Memory B cell (primary cell): ENCODE results near the gene NLK.
A peak's percentile ranks its signal among the peaks of the same experiment; 100 is the strongest.
"Not testable (repeated sequence)": the region's sequence is repeated elsewhere in the genome, so short reads cannot be mapped to it uniquely, and the experiment has no call there.

Experiments
- ATAC-seq: fragments of 150-1000 bp; cut with Tn5 transposase; 2 replicates; pipeline ENCODE4 v1.10.0; 2021; ENCODE audit warnings: low read depth, mild to moderate bottlenecking, moderate library complexity
- DNase-seq, 2 donors: peaks; one replicate each; pipeline ENCODE4 v3.0.0; 2022; ENCODE audit warnings: low spot score in 2 of 2
- H3K27ac Mint-ChIP-seq: one replicate; pipeline ENCODE4 v1.8.0; 2022; ENCODE audit warnings: mild to moderate bottlenecking, moderate library complexity, mixed read lengths
- H3K27me3 Mint-ChIP-seq: one replicate; pipeline ENCODE4 v1.8.0; 2022; ENCODE audit warnings: mixed read lengths
- H3K36me3 Mint-ChIP-seq: one replicate; pipeline ENCODE4 v1.8.0; 2022; ENCODE audit warnings: mild to moderate bottlenecking, mixed read lengths
- H3K4me1 Mint-ChIP-seq: one replicate; pipeline ENCODE4 v1.8.0; 2022; ENCODE audit warnings: mixed read lengths
- H3K4me3 Mint-ChIP-seq: one replicate; pipeline ENCODE4 v1.8.0; 2022; ENCODE audit warnings: mild to moderate bottlenecking, moderate library complexity, mixed read lengths
- H3K9me3 Mint-ChIP-seq: one replicate; pipeline ENCODE4 v1.8.0; 2022; ENCODE audit warnings: mixed read lengths

NLK gene

GRCh38 chr17:28204244-28204643 lies 161.8 kb downstream of the NLK start:
- Mint-ChIP-seq H3K4me1 (no peaks in the 10 kb centered on the region), H3K27ac (no peak overlapping the region), H3K36me3 (peaks cover 3% of the 10 kb centered on the region), H3K27me3 (peaks cover 3% of the 10 kb centered on the region), H3K9me3 (no peaks in the 10 kb centered on the region), H3K4me3 (no peak overlapping the region)
- ATAC-seq: no peak
- no peak for DNase-seq

GRCh38 chr17:28204751-28205150 lies 162.3 kb downstream of the NLK start:
- H3K36me3 Mint-ChIP-seq: peaks cover 6% of the 10 kb centered on the region
- no peaks in the 10 kb centered on the region for H3K9me3 Mint-ChIP-seq
- ATAC-seq (no peak), DNase-seq (no peak)
- H3K4me3 Mint-ChIP-seq: no peak overlapping the region
- H3K27ac Mint-ChIP-seq: no peak overlapping the region
- peaks cover 3% of the 10 kb centered on the region for H3K27me3 Mint-ChIP-seq
- H3K4me1 Mint-ChIP-seq: no peaks in the 10 kb centered on the region

GRCh38 chr17:28206292-28206691 lies 163.8 kb downstream of the NLK start:
- Mint-ChIP-seq H3K9me3 (peaks cover 4% of the 10 kb centered on the region), H3K36me3 (peaks cover 11% of the 10 kb centered on the region), H3K4me1 (no peaks in the 10 kb centered on the region), H3K4me3 (no peak overlapping the region), H3K27me3 (peaks cover 3% of the 10 kb centered on the region), H3K27ac (no peak overlapping the region)
- DNase-seq (no peak), ATAC-seq (no peak)

GRCh38 chr17:28211811-28212210 lies 169.3 kb downstream of the NLK start:
- Mint-ChIP-seq H3K9me3 (peaks cover 8% of the 10 kb centered on the region), H3K36me3 (peaks cover 12% of the 10 kb centered on the region), H3K4me3 (no peak overlapping the region), H3K4me1 (peaks cover 4% of the 10 kb centered on the region), H3K27me3 (no peaks in the 10 kb centered on the region), H3K27ac (no peak overlapping the region)
- ATAC-seq (no peak), DNase-seq (no peak)

- H3K27ac Mint-ChIP-seq, H3K27me3 Mint-ChIP-seq, H3K4me1 Mint-ChIP-seq, DNase-seq, H3K9me3 Mint-ChIP-seq, H3K36me3 Mint-ChIP-seq, H3K4me3 Mint-ChIP-seq, ATAC-seq: not testable (repeated sequence)
Observed at GRCh38 chr17:28213578-28213977, 171.1 kb downstream of the NLK start.

- Mint-ChIP-seq H3K4me3 (no peak overlapping the region), H3K27ac (no peak overlapping the region), H3K36me3 (peaks cover 2% of the 10 kb centered on the region), H3K27me3 (no peaks in the 10 kb centered on the region), H3K4me1 (peaks cover 5% of the 10 kb centered on the region), H3K9me3 (peaks cover 4% of the 10 kb centered on the region)
- ATAC-seq: peak; percentile 22
- no peak for DNase-seq
Observed at GRCh38 chr17:28216052-28216451, 173.6 kb downstream of the NLK start.

GRCh38 chr17:28216528-28216927 lies 174.1 kb downstream of the NLK start:
- ATAC-seq (no peak), DNase-seq (no peak)
- Mint-ChIP-seq H3K27ac (no peak overlapping the region), H3K27me3 (peaks cover 2% of the 10 kb centered on the region), H3K36me3 (peaks cover 2% of the 10 kb centered on the region), H3K9me3 (peaks cover 4% of the 10 kb centered on the region), H3K4me3 (no peak overlapping the region), H3K4me1 (peaks cover 7% of the 10 kb centered on the region)

GRCh38 chr17:28219771-28220170 lies 177.3 kb downstream of the NLK start:
- ATAC-seq (no peak), DNase-seq (no peak)
- Mint-ChIP-seq H3K27me3 (peaks cover 2% of the 10 kb centered on the region), H3K4me1 (peaks cover 7% of the 10 kb centered on the region), H3K36me3 (no peaks in the 10 kb centered on the region), H3K27ac (no peak overlapping the region), H3K9me3 (no peaks in the 10 kb centered on the region), H3K4me3 (no peak overlapping the region)

- no peak overlapping the region for H3K4me3 Mint-ChIP-seq
- no peaks in the 10 kb centered on the region for H3K9me3 Mint-ChIP-seq
- no peak for DNase-seq
- H3K27me3 Mint-ChIP-seq: peaks cover 6% of the 10 kb centered on the region
- no peaks in the 10 kb centered on the region for H3K36me3 Mint-ChIP-seq
- H3K4me1 Mint-ChIP-seq: peaks cover 2% of the 10 kb centered on the region
- H3K27ac Mint-ChIP-seq: no peak overlapping the region
- ATAC-seq: no peak
Observed at GRCh38 chr17:28221751-28222414, 179.4 kb downstream of the NLK start.

GRCh38 chr17:28225271-28225670 lies 182.8 kb downstream of the NLK start:
- Mint-ChIP-seq H3K4me3 (no peak overlapping the region), H3K27me3 (peaks cover 25% of the 10 kb centered on the region), H3K4me1 (peaks cover 7% of the 10 kb centered on the region), H3K36me3 (no peaks in the 10 kb centered on the region), H3K9me3 (no peaks in the 10 kb centered on the region), H3K27ac (no peak overlapping the region)
- ATAC-seq: no peak
- DNase-seq: no peak

GRCh38 chr17:28225867-28226266 lies 183.4 kb downstream of the NLK start:
- Mint-ChIP-seq H3K4me1 (peaks cover 7% of the 10 kb centered on the region), H3K36me3 (no peaks in the 10 kb centered on the region), H3K27me3 (peaks cover 26% of the 10 kb centered on the region), H3K4me3 (no peak overlapping the region), H3K27ac (no peak overlapping the region), H3K9me3 (no peaks in the 10 kb centered on the region)
- ATAC-seq (no peak), DNase-seq (no peak)

GRCh38 chr17:28226563-28227315 lies 184.3 kb downstream of the NLK start:
- no peak for ATAC-seq

GRCh38 chr17:28227316-28228108 lies 185.0 kb downstream of the NLK start:
- peak in 1 of 2 donors; percentile 14 for DNase-seq
- peaks cover 4% of the 10 kb centered on the region for H3K4me1 Mint-ChIP-seq
- H3K36me3 Mint-ChIP-seq: no peaks in the 10 kb centered on the region

More at GRCh38 chr17:28226563-28227315, 184.3 kb downstream of the NLK start:
- Mint-ChIP-seq H3K4me1 (peaks cover 4% of the 10 kb centered on the region), H3K27me3 (peaks cover 24% of the 10 kb centered on the region), H3K4me3 (peak overlapping the region; percentile 50), H3K9me3 (no peaks in the 10 kb centered on the region), H3K27ac (no peak overlapping the region), H3K36me3 (no peaks in the 10 kb centered on the region)
- DNase-seq: no peak

More at GRCh38 chr17:28227316-28228108, 185.0 kb downstream of the NLK start:
- no peaks in the 10 kb centered on the region for H3K9me3 Mint-ChIP-seq
- ATAC-seq: peak; percentile 24
- H3K4me3 Mint-ChIP-seq: peak overlapping the region; percentile 63
- H3K27me3 Mint-ChIP-seq: peaks cover 24% of the 10 kb centered on the region
- H3K27ac Mint-ChIP-seq: no peak overlapping the region
